Endothelial cell of umbilical vein (primary cell): ENCODE measurements around the gene FAHD1. TPM values are rescaled to one million over a fixed set of nuclear protein-coding genes. Genes with fewer than 3 reads are reported as not detected.

Experiments used
- BruUV-seq: library from RNA; stranded (reverse); fragments of 400-500 nt; replicated peaks from 2 replicates; lab custom pipeline; 2021; lab: Mats Ljungman, UMichigan
- CTCF ChIA-PET: fragments of 300-600, 350-600 bp; sonication (Branson Sonifier 250); formaldehyde crosslinking; loops from one replicate; lab custom pipeline; 2021; ENCODE audit warnings: antibody characterized with exemption, inconsistent platforms; lab: Charles Lee
- POLR2A ChIA-PET: fragments of 300-600, 350-600 bp; sonication (Branson Sonifier 250); formaldehyde crosslinking; loops from one replicate; lab custom pipeline; 2021; ENCODE audit warnings: antibody characterized with exemption, inconsistent platforms; lab: Charles Lee
- DNase-seq: peaks from one replicate; pipeline ENCODE4 v3.0.0-alpha.2; 2011; ENCODE audit warnings: low read depth, low spot score
- FAIRE-seq: peaks from 2 replicates; lab custom pipeline; 2011; peaks lifted over from hg19 to GRCh38; lab: Jason Lieb, UNC
- H2AFZ ChIP-seq: 2 replicates; pipeline ENCODE4 v1.6.0; 2012; ENCODE audit warnings: low read depth, low read length, control low read depth, inconsistent platforms
- H3K27ac ChIP-seq: 2 replicates; pipeline ENCODE4 v1.5.1; 2011; ENCODE audit warnings: low read depth, mild to moderate bottlenecking, control low read depth, low read length, moderate library complexity; ENCODE audit not compliant: insufficient read depth
- H3K27me3 ChIP-seq, 2 experiments: 2 replicates each; pipeline versions ENCODE4 v1.6.0 to v1.6.1; 2011; ENCODE audit warnings: low read length in 2 of 2, mixed read lengths in 1 of 2; ENCODE audit not compliant: control insufficient read depth in 2 of 2, insufficient read depth in 2 of 2
- H3K36me3 ChIP-seq, 2 experiments: 2 replicates in 1 of 2; 3 replicates in 1 of 2; pipeline ENCODE4 v1.5.1; 2011; ENCODE audit warnings: low read length in 2 of 2, mild to moderate bottlenecking in 1 of 2, moderate library complexity in 1 of 2; ENCODE audit not compliant: control insufficient read depth in 2 of 2, insufficient read depth in 2 of 2; ENCODE audit errors: extremely low read depth in 1 of 2
- H3K4me1 ChIP-seq: 3 replicates; pipeline ENCODE4 v1.5.1; 2011; ENCODE audit warnings: mild to moderate bottlenecking, low read length; ENCODE audit not compliant: control insufficient read depth, insufficient read depth; ENCODE audit errors: extremely low read depth
- H3K4me2 ChIP-seq: 2 replicates; pipeline ENCODE4 v1.6.1; 2011; ENCODE audit warnings: low read length, control low read depth, mixed read lengths; ENCODE audit not compliant: insufficient read depth
- H3K4me3 ChIP-seq, 3 experiments: fragments of 200-600 bp in 1 of 3; sonication (generic), shearing (Covaris generic) in 1 of 3; replicated peaks in 1 of 3; 2 replicates each; pipeline ENCODE4 v1.5.1; 2011 to 2016; ENCODE audit warnings: control low read depth in 3 of 3, low read length in 3 of 3, mild to moderate bottlenecking in 2 of 3, inconsistent platforms in 1 of 3, low read depth in 1 of 3, moderate library complexity in 1 of 3; ENCODE audit not compliant: insufficient read depth in 1 of 3
- H3K79me2 ChIP-seq: 2 replicates; pipeline ENCODE4 v1.6.0; 2012; ENCODE audit warnings: low read length, inconsistent platforms; ENCODE audit not compliant: control insufficient read depth, insufficient read depth
- H3K9ac ChIP-seq: replicated peaks from 2 replicates; pipeline ENCODE3; 2011; ENCODE audit warnings: low read length, control low read depth; ENCODE audit not compliant: insufficient read depth; ENCODE audit errors: extremely low read depth
- H3K9me1 ChIP-seq: replicated peaks from 3 replicates; pipeline ENCODE4 v1.6.0; 2011; ENCODE audit warnings: mild to moderate bottlenecking, low read length; ENCODE audit not compliant: control insufficient read depth, insufficient read depth; ENCODE audit errors: extremely low read depth
- H3K9me3 ChIP-seq: replicated peaks from 2 replicates; pipeline ENCODE4 v1.5.1; 2012; ENCODE audit warnings: low read length, inconsistent platforms; ENCODE audit not compliant: control insufficient read depth, insufficient read depth
- H4K20me1 ChIP-seq: replicated peaks from 2 replicates; pipeline ENCODE3; 2011; ENCODE audit warnings: mild to moderate bottlenecking, low read length; ENCODE audit not compliant: control insufficient read depth, insufficient read depth; ENCODE audit errors: extremely low read depth
- EZH2 ChIP-seq: IDR thresholded peaks from 2 replicates; pipeline ENCODE4 v1.6.1; 2012; ENCODE audit warnings: borderline replicate concordance, low read depth, mild to moderate bottlenecking, moderate library complexity, low read length, inconsistent platforms; ENCODE audit not compliant: severe bottlenecking
- FOS ChIP-seq: IDR thresholded peaks from 2 replicates; pipeline ENCODE4 v1.6.1; 2011; ENCODE audit warnings: mild to moderate bottlenecking, low read length, moderate library complexity, borderline replicate concordance; ENCODE audit not compliant: insufficient read depth
- GATA2 ChIP-seq: IDR thresholded peaks from 2 replicates; pipeline ENCODE4 v1.7.0; 2011; ENCODE audit warnings: low read depth, mild to moderate bottlenecking, moderate library complexity, mixed read lengths, low read length; ENCODE audit not compliant: insufficient read length, insufficient read depth
- JUN ChIP-seq: IDR thresholded peaks from 2 replicates; pipeline ENCODE4 v1.6.1; 2011; ENCODE audit warnings: borderline replicate concordance, low read depth; ENCODE audit not compliant: insufficient read length, insufficient read depth
- MYC ChIP-seq: IDR thresholded peaks from one replicate; pipeline ENCODE4 v1.6.1; 2011; ENCODE audit warnings: mild to moderate bottlenecking, low read depth, low read length
- POLR2A ChIP-seq: IDR thresholded peaks from 2 replicates; pipeline ENCODE4 v1.6.1; 2012; ENCODE audit warnings: low read depth, mild to moderate bottlenecking, control low read depth, low read length
- POLR2AphosphoS5 ChIP-seq: IDR thresholded peaks from 2 replicates; pipeline ENCODE4 v1.6.1; 2012; ENCODE audit warnings: low read depth, mild to moderate bottlenecking, control low read depth, low read length, moderate library complexity; ENCODE audit not compliant: insufficient read depth
- dilution Hi-C: fragments of 300-500 bp; cut with MboI; formaldehyde crosslinking; loops from one replicate; pipeline ENCODE4 v1.15.0; 2019; ENCODE audit warnings: low sequenced_read_pairs; ENCODE audit not compliant: extremely low pct_ligation_motif_present
- intact Hi-C: fragments of 100-400 bp; cut with micrococcal nuclease; formaldehyde crosslinking; loops from one replicate; pipeline ENCODE4 v1.10.0; 2022
- polyA plus RNA-seq, 4 experiments: library from polyadenylated mRNA; depleted of rRNA in 3 of 4; stranded (reverse) in 3 of 4; unstranded in 1 of 4; fragments of >200 nt; gene quantifications; 2 replicates each; pipeline versions ENCODE4 v1.2.1 to v1.2.3, GENCODE V29; 2011 to 2012; ENCODE audit warnings: missing spikeins in 1 of 4
- total RNA-seq: library from RNA; stranded (reverse); gene quantifications from 2 replicates; pipeline ENCODE4 v1.2.3, GENCODE V29; 2021
- TF ChIP-seq, protein P1 (sequence below): IDR thresholded peaks from 2 replicates; pipeline ENCODE4 v1.6.1; 2011; ENCODE audit not compliant: insufficient read depth, insufficient read length
- TF ChIP-seq, protein P2 (sequence below), 2 donors: IDR thresholded peaks; 1 replicate in 1 of 2; 2 replicates in 1 of 2; pipeline ENCODE4 v1.5.1; 2011; ENCODE audit warnings: low read length in 2 of 2, mild to moderate bottlenecking in 2 of 2, moderate library complexity in 2 of 2, control low read depth in 1 of 2, inconsistent platforms in 1 of 2, low read depth in 1 of 2; ENCODE audit not compliant: insufficient read depth in 1 of 2; ENCODE audit errors: extremely low read depth in 1 of 2

The FAHD1 gene
- total and polyA plus RNA-seq, 2 donors (not counting 3 experiments of a cell fraction or from before 2014, with no cell fraction given), result 44.8 to 69.2 TPM

- no peak overlapping the region for H3K27ac ChIP-seq
- CTCF ChIA-PET, result no interaction called here
- BruUV-seq, result no TSS peak
- H3K79me2 ChIP-seq, result no peaks in the 10 kb centered on the region
- no peaks in the 10 kb centered on the region for H3K27me3 ChIP-seq
- H3K4me1 ChIP-seq, result no peaks in the 10 kb centered on the region
- dilution Hi-C loops, result no loop called here
- H3K4me2 ChIP-seq, result no peak overlapping the region
- POLR2A ChIA-PET, result no interaction called here
- no peak overlapping the region for H2AFZ ChIP-seq
- no peaks in the 10 kb centered on the region for H4K20me1 ChIP-seq
- H3K9me3 ChIP-seq, result no peaks in the 10 kb centered on the region
- H3K36me3 ChIP-seq, result peaks cover 0 to 39% of the 10 kb centered on the region in 2 experiments
- H3K9ac ChIP-seq, result no peak overlapping the region
- FAIRE-seq, result no peak
- intact Hi-C loops, result no loop called here
- H3K9me1 ChIP-seq, result no peaks in the 10 kb centered on the region
- TF ChIP-seq, protein P1, sequence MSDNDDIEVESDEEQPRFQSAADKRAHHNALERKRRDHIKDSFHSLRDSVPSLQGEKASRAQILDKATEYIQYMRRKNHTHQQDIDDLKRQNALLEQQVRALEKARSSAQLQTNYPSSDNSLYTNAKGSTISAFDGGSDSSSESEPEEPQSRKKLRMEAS, result no peak
- no peak for TF ChIP-seq JUN
- TF ChIP-seq POLR2AphosphoS5, result no peak
- no peak for TF ChIP-seq POLR2A
- no peak for TF ChIP-seq GATA2
- TF ChIP-seq, protein P2, sequence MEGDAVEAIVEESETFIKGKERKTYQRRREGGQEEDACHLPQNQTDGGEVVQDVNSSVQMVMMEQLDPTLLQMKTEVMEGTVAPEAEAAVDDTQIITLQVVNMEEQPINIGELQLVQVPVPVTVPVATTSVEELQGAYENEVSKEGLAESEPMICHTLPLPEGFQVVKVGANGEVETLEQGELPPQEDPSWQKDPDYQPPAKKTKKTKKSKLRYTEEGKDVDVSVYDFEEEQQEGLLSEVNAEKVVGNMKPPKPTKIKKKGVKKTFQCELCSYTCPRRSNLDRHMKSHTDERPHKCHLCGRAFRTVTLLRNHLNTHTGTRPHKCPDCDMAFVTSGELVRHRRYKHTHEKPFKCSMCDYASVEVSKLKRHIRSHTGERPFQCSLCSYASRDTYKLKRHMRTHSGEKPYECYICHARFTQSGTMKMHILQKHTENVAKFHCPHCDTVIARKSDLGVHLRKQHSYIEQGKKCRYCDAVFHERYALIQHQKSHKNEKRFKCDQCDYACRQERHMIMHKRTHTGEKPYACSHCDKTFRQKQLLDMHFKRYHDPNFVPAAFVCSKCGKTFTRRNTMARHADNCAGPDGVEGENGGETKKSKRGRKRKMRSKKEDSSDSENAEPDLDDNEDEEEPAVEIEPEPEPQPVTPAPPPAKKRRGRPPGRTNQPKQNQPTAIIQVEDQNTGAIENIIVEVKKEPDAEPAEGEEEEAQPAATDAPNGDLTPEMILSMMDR (IDR thresholded peaks at IDR 0.05; ENCODE audit: extremely low read depth in 1 of 2, insufficient read depth in 1 of 2, low read depth in 1 of 2, low read length in 2 of 2), result no peak
- TF ChIP-seq EZH2, result no peak
- no peak for TF ChIP-seq MYC
- TF ChIP-seq FOS, result no peak
- H3K4me3 ChIP-seq, result no peak overlapping the region
- DNase-seq, result no peak
Observed at GRCh38 chr16:1817716-1818115, 9.3 kb upstream of the FAHD1 start.
